Tibial nerve (tissue), 4 donors: ENCODE measurements around the gene VOPP1.

Experiments
- EP300 ChIP-seq, 2 donors: sonication (generic); formaldehyde crosslinking; IDR thresholded peaks; one replicate each; pipeline ENCODE4 v1.6.1; 2017; ENCODE audit warnings: antibody characterized with exemption in 2 of 2, mild to moderate bottlenecking in 1 of 2
- TF ChIP-seq, protein P1 (sequence below), 5 experiments: fragments of 200-600 bp in 3 of 5; fragments of 450-650 bp in 2 of 5; sonication (generic) in 3 of 5; IDR thresholded peaks; one replicate each; pipeline ENCODE4 v1.5.1; 2016 to 2019; ENCODE audit warnings: antibody characterized with exemption in 5 of 5, mild to moderate bottlenecking in 3 of 5, moderate library complexity in 2 of 5

DNA sequence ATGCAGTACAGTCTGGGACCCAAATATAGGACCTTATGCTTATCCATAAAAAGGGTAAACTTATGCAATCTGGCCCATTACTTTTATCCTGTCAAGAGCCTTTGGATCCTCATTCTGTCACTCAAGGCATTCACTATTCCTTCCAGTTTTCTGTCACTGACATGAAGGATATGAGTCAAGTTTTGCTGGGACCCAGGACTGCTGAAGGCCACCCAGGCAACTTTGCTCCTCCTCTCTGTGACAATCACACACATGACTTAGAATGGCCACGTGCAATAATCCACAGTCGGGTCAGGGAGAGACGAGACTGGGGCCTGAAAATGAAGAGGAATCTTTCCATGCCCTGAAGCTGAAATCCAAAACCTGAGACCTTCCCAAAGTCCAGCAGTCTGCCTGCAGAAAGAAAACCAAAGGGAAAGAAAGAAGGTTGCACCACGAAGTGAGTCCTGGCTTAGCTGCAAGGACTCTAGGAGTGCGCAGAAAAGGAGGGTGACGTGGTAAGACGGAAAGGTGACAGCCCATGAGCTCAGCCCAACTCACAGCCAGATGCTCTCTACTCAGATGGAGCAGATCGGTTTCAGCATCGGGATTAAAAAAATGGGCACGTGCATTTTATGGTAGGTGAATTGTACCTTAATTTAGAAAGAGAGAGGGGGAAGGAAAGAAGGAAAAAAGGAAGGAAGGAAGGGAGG lies 67.2 kb downstream of the VOPP1 start:
- TF ChIP-seq, protein P1, sequence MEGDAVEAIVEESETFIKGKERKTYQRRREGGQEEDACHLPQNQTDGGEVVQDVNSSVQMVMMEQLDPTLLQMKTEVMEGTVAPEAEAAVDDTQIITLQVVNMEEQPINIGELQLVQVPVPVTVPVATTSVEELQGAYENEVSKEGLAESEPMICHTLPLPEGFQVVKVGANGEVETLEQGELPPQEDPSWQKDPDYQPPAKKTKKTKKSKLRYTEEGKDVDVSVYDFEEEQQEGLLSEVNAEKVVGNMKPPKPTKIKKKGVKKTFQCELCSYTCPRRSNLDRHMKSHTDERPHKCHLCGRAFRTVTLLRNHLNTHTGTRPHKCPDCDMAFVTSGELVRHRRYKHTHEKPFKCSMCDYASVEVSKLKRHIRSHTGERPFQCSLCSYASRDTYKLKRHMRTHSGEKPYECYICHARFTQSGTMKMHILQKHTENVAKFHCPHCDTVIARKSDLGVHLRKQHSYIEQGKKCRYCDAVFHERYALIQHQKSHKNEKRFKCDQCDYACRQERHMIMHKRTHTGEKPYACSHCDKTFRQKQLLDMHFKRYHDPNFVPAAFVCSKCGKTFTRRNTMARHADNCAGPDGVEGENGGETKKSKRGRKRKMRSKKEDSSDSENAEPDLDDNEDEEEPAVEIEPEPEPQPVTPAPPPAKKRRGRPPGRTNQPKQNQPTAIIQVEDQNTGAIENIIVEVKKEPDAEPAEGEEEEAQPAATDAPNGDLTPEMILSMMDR (IDR thresholded peaks at IDR 0.05) = no peak
- no peak for TF ChIP-seq EP300 (IDR thresholded peaks at IDR 0.05)
